ENCODE results near the gene SLF2. TPM values are rescaled to one million over a fixed set of nuclear protein-coding genes. Genes with fewer than 3 reads are reported as not detected.

Gene SLF2
- total and polyA plus RNA-seq, 2 of the 13 experiments (the other 11 are each of a cell fraction or from before 2014, with no cell fraction given): 12.2 to 48.1 TPM

DNA sequence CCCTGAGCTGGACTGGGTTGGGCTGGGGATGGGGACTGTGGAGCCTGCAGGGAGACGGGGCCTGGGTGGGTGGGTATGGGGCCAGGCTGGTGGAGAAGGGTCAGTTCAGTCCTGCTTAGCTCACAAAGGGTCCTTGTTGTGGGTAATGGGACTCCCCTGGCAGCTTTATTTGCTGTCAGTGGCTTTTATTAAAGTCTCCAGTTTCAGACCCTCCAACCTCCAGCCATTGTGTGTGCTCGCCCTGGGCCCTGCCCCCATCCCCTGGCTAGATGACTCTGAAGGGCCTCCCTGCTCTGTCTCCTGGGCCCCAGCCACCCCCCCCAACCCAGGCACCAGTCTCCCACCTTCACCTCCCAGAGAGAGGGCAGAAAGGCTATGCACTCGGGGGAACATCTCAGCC lies 44.4 kb upstream of the SLF2 start (continued):
- TF ChIP-seq HNRNPLL (IDR thresholded peaks at IDR 0.05; ENCODE audit: low read depth, low read length, poor library complexity, severe bottlenecking): no peak
- TF ChIP-seq, protein P1, sequence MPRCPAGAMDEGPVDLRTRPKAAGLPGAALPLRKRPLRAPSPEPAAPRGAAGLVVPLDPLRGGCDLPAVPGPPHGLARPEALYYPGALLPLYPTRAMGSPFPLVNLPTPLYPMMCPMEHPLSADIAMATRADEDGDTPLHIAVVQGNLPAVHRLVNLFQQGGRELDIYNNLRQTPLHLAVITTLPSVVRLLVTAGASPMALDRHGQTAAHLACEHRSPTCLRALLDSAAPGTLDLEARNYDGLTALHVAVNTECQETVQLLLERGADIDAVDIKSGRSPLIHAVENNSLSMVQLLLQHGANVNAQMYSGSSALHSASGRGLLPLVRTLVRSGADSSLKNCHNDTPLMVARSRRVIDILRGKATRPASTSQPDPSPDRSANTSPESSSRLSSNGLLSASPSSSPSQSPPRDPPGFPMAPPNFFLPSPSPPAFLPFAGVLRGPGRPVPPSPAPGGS (CRISPR knock-in tag; IDR thresholded peaks at IDR 0.05): no peak
- no peak for TF ChIP-seq XRCC5 (optimal IDR thresholded peaks at IDR 0.05; ENCODE audit: low read length)
- no peak for TF ChIP-seq ZNF776 (CRISPR knock-in tag; IDR thresholded peaks at IDR 0.05)
- TF ChIP-seq, protein P2, sequence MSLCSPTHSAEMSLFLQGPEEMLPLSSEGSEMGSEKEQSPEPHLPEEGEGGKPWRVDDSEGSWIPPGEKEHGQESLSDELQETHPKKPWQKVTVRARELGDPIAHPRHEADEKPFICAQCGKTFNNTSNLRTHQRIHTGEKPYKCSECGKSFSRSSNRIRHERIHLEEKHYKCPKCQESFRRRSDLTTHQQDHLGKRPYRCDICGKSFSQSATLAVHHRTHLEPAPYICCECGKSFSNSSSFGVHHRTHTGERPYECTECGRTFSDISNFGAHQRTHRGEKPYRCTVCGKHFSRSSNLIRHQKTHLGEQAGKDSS (CRISPR knock-in tag; IDR thresholded peaks at IDR 0.05; ENCODE audit: borderline replicate concordance, low read depth): no peak
- TF ChIP-seq HOXA3 (CRISPR knock-in tag; IDR thresholded peaks at IDR 0.05): no peak
- TF ChIP-seq, protein P3, sequence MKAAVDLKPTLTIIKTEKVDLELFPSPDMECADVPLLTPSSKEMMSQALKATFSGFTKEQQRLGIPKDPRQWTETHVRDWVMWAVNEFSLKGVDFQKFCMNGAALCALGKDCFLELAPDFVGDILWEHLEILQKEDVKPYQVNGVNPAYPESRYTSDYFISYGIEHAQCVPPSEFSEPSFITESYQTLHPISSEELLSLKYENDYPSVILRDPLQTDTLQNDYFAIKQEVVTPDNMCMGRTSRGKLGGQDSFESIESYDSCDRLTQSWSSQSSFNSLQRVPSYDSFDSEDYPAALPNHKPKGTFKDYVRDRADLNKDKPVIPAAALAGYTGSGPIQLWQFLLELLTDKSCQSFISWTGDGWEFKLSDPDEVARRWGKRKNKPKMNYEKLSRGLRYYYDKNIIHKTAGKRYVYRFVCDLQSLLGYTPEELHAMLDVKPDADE (CRISPR knock-in tag; IDR thresholded peaks at IDR 0.05): no peak
- TF ChIP-seq ZNF333 (CRISPR knock-in tag; IDR thresholded peaks at IDR 0.05; ENCODE audit: borderline replicate concordance): no peak
- TF ChIP-seq ZNF768 (CRISPR knock-in tag; IDR thresholded peaks at IDR 0.05): no peak
- no peak for TF ChIP-seq ATM (IDR thresholded peaks at IDR 0.05; ENCODE audit: borderline replicate concordance)
- TF ChIP-seq, protein P4, sequence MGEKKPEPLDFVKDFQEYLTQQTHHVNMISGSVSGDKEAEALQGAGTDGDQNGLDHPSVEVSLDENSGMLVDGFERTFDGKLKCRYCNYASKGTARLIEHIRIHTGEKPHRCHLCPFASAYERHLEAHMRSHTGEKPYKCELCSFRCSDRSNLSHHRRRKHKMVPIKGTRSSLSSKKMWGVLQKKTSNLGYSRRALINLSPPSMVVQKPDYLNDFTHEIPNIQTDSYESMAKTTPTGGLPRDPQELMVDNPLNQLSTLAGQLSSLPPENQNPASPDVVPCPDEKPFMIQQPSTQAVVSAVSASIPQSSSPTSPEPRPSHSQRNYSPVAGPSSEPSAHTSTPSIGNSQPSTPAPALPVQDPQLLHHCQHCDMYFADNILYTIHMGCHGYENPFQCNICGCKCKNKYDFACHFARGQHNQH (CRISPR knock-in tag; IDR thresholded peaks at IDR 0.05): no peak

Data from HepG2 (cell line).